Measurements from ENCODE around the gene RINL.

RINL gene

GRCh38 chr19:38837656-38838121, 40.4 kb downstream of the RINL start:
- H3K27me3 ChIP-seq (ENCODE audit: control insufficient read depth in 3 of 3, insufficient read depth in 3 of 3, low read depth in 1 of 3, low read length in 3 of 3), result no peaks in the 10 kb centered on the region
- H3K9me3 ChIP-seq (replicated peaks in 1 of 2; ENCODE audit: control insufficient read depth in 2 of 2, insufficient read depth in 1 of 2, low read depth in 1 of 2, low read length in 2 of 2), result no peaks in the 10 kb centered on the region
- no peak overlapping the region for H2BK15ac ChIP-seq (ENCODE audit: low read length)
- H3K9ac ChIP-seq (ENCODE audit: low read depth, low read length, poor library complexity), result no peak overlapping the region
- no peak overlapping the region for H2AFZ ChIP-seq (ENCODE audit: low read length)
- no peak overlapping the region for H2BK5ac ChIP-seq (ENCODE audit: low read length)
- H3K14ac ChIP-seq (ENCODE audit: low read length), result no peak overlapping the region
- H2BK120ac ChIP-seq (ENCODE audit: low read depth, low read length), result no peak overlapping the region
- no peak overlapping the region for H3K4me3 ChIP-seq (ENCODE audit: low read length in 2 of 2)
- no peak overlapping the region for H2BK12ac ChIP-seq (ENCODE audit: low read length)
- H3K36me3 ChIP-seq (replicated peaks in 1 of 2; ENCODE audit: control insufficient read depth in 2 of 2, insufficient read depth in 2 of 2, low read length in 2 of 2), result peaks cover 63 to 76% of the 10 kb centered on the region in 2 donors
- H3K27ac ChIP-seq (replicated peaks; ENCODE audit: low read length), result no peak overlapping the region
- no peak overlapping the region for H4K91ac ChIP-seq (ENCODE audit: low read depth, low read length, poor library complexity)
- no peak overlapping the region for H3K4me2 ChIP-seq (ENCODE audit: insufficient read depth, low read length, poor library complexity, severe bottlenecking)
- H3K79me1 ChIP-seq (ENCODE audit: low read depth, low read length), result peaks cover 2% of the 10 kb centered on the region
- DNase-seq (ENCODE audit: low spot score), result no peak
- H3K18ac ChIP-seq (ENCODE audit: low read length), result no peak overlapping the region
- H3K4ac ChIP-seq (ENCODE audit: low read length), result no peak overlapping the region
- H4K8ac ChIP-seq (ENCODE audit: low read depth, low read length), result no peak overlapping the region
- no peak overlapping the region for H3K23ac ChIP-seq (ENCODE audit: low read depth, low read length, poor library complexity)
- H2AK5ac ChIP-seq (ENCODE audit: low read depth, low read length), result no peak overlapping the region
- WGBS, 2 donors (ENCODE audit: extremely low coverage in 2 of 2, insufficient read length in 2 of 2, insufficient replicate concordance in 1 of 2), result no CpG with 5 or more reads among the region's 7 CpGs
- H3K4me1 ChIP-seq (ENCODE audit: control insufficient read depth in 2 of 2, insufficient read depth in 1 of 2, low read depth in 1 of 2, low read length in 2 of 2), result no peaks in the 10 kb centered on the region

GRCh38 chr19:38836983-38837626, 41.0 kb downstream of the RINL start:
- Histone ChIP-seq H3K14ac (ENCODE audit: low read length) (no peak overlapping the region), H4K91ac (ENCODE audit: low read depth, low read length, poor library complexity) (no peak overlapping the region), H2BK12ac (ENCODE audit: low read length) (no peak overlapping the region), H3K79me1 (ENCODE audit: low read depth, low read length) (peaks cover 2% of the 10 kb centered on the region), H2BK5ac (ENCODE audit: low read length) (no peak overlapping the region), H2BK120ac (ENCODE audit: low read depth, low read length) (no peak overlapping the region), H3K4me1 (ENCODE audit: control insufficient read depth in 2 of 2, insufficient read depth in 1 of 2, low read depth in 1 of 2, low read length in 2 of 2) (no peaks in the 10 kb centered on the region), H3K9me3 (replicated peaks in 1 of 2; ENCODE audit: control insufficient read depth in 2 of 2, insufficient read depth in 1 of 2, low read depth in 1 of 2, low read length in 2 of 2) (no peaks in the 10 kb centered on the region), H2AFZ (ENCODE audit: low read length) (no peak overlapping the region), H3K4me2 (ENCODE audit: insufficient read depth, low read length, poor library complexity, severe bottlenecking) (no peak overlapping the region), H3K4me3 (ENCODE audit: low read length in 2 of 2) (no peak overlapping the region), H2AK5ac (ENCODE audit: low read depth, low read length) (no peak overlapping the region), H3K4ac (ENCODE audit: low read length) (no peak overlapping the region), H3K18ac (ENCODE audit: low read length) (no peak overlapping the region), H3K23ac (ENCODE audit: low read depth, low read length, poor library complexity) (no peak overlapping the region), H3K9ac (ENCODE audit: low read depth, low read length, poor library complexity) (no peak overlapping the region), H3K36me3 (replicated peaks in 1 of 2; ENCODE audit: control insufficient read depth in 2 of 2, insufficient read depth in 2 of 2, low read length in 2 of 2) (peaks cover 57 to 70% of the 10 kb centered on the region in 2 donors), H2BK15ac (ENCODE audit: low read length) (no peak overlapping the region), H3K27me3 (ENCODE audit: control insufficient read depth in 3 of 3, insufficient read depth in 3 of 3, low read depth in 1 of 3, low read length in 3 of 3) (no peaks in the 10 kb centered on the region), H4K8ac (ENCODE audit: low read depth, low read length) (no peak overlapping the region), H3K27ac (replicated peaks; ENCODE audit: low read length) (no peak overlapping the region)
- WGBS, 2 donors (ENCODE audit: extremely low coverage in 2 of 2, insufficient read length in 2 of 2, insufficient replicate concordance in 1 of 2), result no CpG with 5 or more reads among the region's 6 CpGs
- no peak for DNase-seq (ENCODE audit: low spot score)

- Histone ChIP-seq H3K23ac (ENCODE audit: low read depth, low read length, poor library complexity) (no peak overlapping the region), H3K4ac (ENCODE audit: low read length) (no peak overlapping the region), H3K9ac (ENCODE audit: low read depth, low read length, poor library complexity) (no peak overlapping the region), H2BK12ac (ENCODE audit: low read length) (no peak overlapping the region), H3K4me3 (ENCODE audit: low read length in 2 of 2) (no peak overlapping the region), H2AK5ac (ENCODE audit: low read depth, low read length) (no peak overlapping the region), H4K91ac (ENCODE audit: low read depth, low read length, poor library complexity) (no peak overlapping the region), H3K18ac (ENCODE audit: low read length) (no peak overlapping the region), H4K8ac (ENCODE audit: low read depth, low read length) (no peak overlapping the region), H3K79me1 (ENCODE audit: low read depth, low read length) (no peaks in the 10 kb centered on the region), H2BK5ac (ENCODE audit: low read length) (no peak overlapping the region), H3K9me3 (replicated peaks in 1 of 2; ENCODE audit: control insufficient read depth in 2 of 2, insufficient read depth in 1 of 2, low read depth in 1 of 2, low read length in 2 of 2) (no peaks in the 10 kb centered on the region), H3K4me1 (ENCODE audit: control insufficient read depth in 2 of 2, insufficient read depth in 1 of 2, low read depth in 1 of 2, low read length in 2 of 2) (no peaks in the 10 kb centered on the region), H3K27ac (replicated peaks; ENCODE audit: low read length) (peak overlapping the region; percentile 30), H2AFZ (ENCODE audit: low read length) (no peak overlapping the region), H3K14ac (ENCODE audit: low read length) (no peak overlapping the region), H3K4me2 (ENCODE audit: insufficient read depth, low read length, poor library complexity, severe bottlenecking) (no peak overlapping the region), H2BK120ac (ENCODE audit: low read depth, low read length) (no peak overlapping the region), H3K36me3 (replicated peaks in 1 of 2; ENCODE audit: control insufficient read depth in 2 of 2, insufficient read depth in 2 of 2, low read length in 2 of 2) (peaks cover 52 to 62% of the 10 kb centered on the region in 2 donors), H2BK15ac (ENCODE audit: low read length) (no peak overlapping the region), H3K27me3 (ENCODE audit: control insufficient read depth in 3 of 3, insufficient read depth in 3 of 3, low read depth in 1 of 3, low read length in 3 of 3) (no peaks in the 10 kb centered on the region)
- no CpG with 5 or more reads among the region's 8 CpGs for WGBS, 2 donors (ENCODE audit: extremely low coverage in 2 of 2, insufficient read length in 2 of 2, insufficient replicate concordance in 1 of 2)
- no peak for DNase-seq (ENCODE audit: low spot score)
Measured at GRCh38 chr19:38836159-38836982, 41.7 kb downstream of the RINL start.

- Histone ChIP-seq H3K18ac (ENCODE audit: low read length) (no peak overlapping the region), H2AK5ac (ENCODE audit: low read depth, low read length) (no peak overlapping the region), H3K27me3 (ENCODE audit: control insufficient read depth in 3 of 3, insufficient read depth in 3 of 3, low read depth in 1 of 3, low read length in 3 of 3) (no peaks in the 10 kb centered on the region), H3K79me1 (ENCODE audit: low read depth, low read length) (no peaks in the 10 kb centered on the region), H3K14ac (ENCODE audit: low read length) (no peak overlapping the region), H2BK120ac (ENCODE audit: low read depth, low read length) (no peak overlapping the region), H2BK5ac (ENCODE audit: low read length) (no peak overlapping the region), H3K4me1 (ENCODE audit: control insufficient read depth in 2 of 2, insufficient read depth in 1 of 2, low read depth in 1 of 2, low read length in 2 of 2) (peaks cover 0 to 4% of the 10 kb centered on the region in 2 donors), H2AFZ (ENCODE audit: low read length) (no peak overlapping the region), H4K8ac (ENCODE audit: low read depth, low read length) (no peak overlapping the region), H3K36me3 (replicated peaks in 1 of 2; ENCODE audit: control insufficient read depth in 2 of 2, insufficient read depth in 2 of 2, low read length in 2 of 2) (peaks cover 40 to 54% of the 10 kb centered on the region in 2 donors), H3K23ac (ENCODE audit: low read depth, low read length, poor library complexity) (no peak overlapping the region), H2BK12ac (ENCODE audit: low read length) (no peak overlapping the region), H3K9ac (ENCODE audit: low read depth, low read length, poor library complexity) (no peak overlapping the region), H3K4ac (ENCODE audit: low read length) (no peak overlapping the region), H3K4me3 (ENCODE audit: low read length in 2 of 2) (no peak overlapping the region), H3K4me2 (ENCODE audit: insufficient read depth, low read length, poor library complexity, severe bottlenecking) (no peak overlapping the region), H3K27ac (replicated peaks; ENCODE audit: low read length) (no peak overlapping the region), H4K91ac (ENCODE audit: low read depth, low read length, poor library complexity) (no peak overlapping the region), H2BK15ac (ENCODE audit: low read length) (no peak overlapping the region), H3K9me3 (replicated peaks in 1 of 2; ENCODE audit: control insufficient read depth in 2 of 2, insufficient read depth in 1 of 2, low read depth in 1 of 2, low read length in 2 of 2) (no peaks in the 10 kb centered on the region)
- DNase-seq (ENCODE audit: low spot score), result no peak
- WGBS, 2 donors (ENCODE audit: extremely low coverage in 2 of 2, insufficient read length in 2 of 2, insufficient replicate concordance in 1 of 2), result no CpG with 5 or more reads among the region's 6 CpGs
Measured at GRCh38 chr19:38834590-38834989, 43.5 kb downstream of the RINL start.

Data from neuronal stem cell (in vitro differentiated cells).